GM23338 (cell line): ENCODE results near the gene C2CD3. TPM values are rescaled to one million over a fixed set of nuclear protein-coding genes. Genes with fewer than 3 reads are reported as not detected.

Experiments used
- ATAC-seq: fragments of 200-7000 bp; cut with Tn5 transposase; 3 replicates; pipeline ENCODE4 v1.9.1; 2020
- DNase-seq: peaks from one replicate; pipeline ENCODE4 v3.0.0-alpha.2; 2015; ENCODE audit warnings: low spot score
- H2AFZ ChIP-seq: fragments of 200-600 bp; sonication (generic); 2 replicates; pipeline ENCODE4 v1.8.0; 2016; ENCODE audit warnings: antibody characterized with exemption, mild to moderate bottlenecking, moderate library complexity
- H3F3A ChIP-seq: fragments of 200-600 bp; sonication (generic); replicated peaks from 2 replicates; pipeline ENCODE4 v1.8.0; 2017; ENCODE audit warnings: antibody characterized with exemption, mixed run types, low read depth
- H3K27ac ChIP-seq: fragments of 200-600 bp; sonication (generic); 2 replicates; pipeline ENCODE4 v1.6.1; 2016; ENCODE audit warnings: low read depth
- H3K27me3 ChIP-seq: fragments of 200-600 bp; sonication (generic); 2 replicates; pipeline ENCODE4 v1.8.0; 2016; ENCODE audit warnings: mild to moderate bottlenecking, mixed run types, moderate library complexity; ENCODE audit not compliant: insufficient read depth
- H3K36me3 ChIP-seq: fragments of 200-600 bp; sonication (generic); 2 replicates; pipeline ENCODE4 v1.8.0; 2016; ENCODE audit warnings: mild to moderate bottlenecking; ENCODE audit not compliant: insufficient read depth
- H3K4me1 ChIP-seq: fragments of 200-600 bp; sonication (generic); 2 replicates; pipeline ENCODE4 v1.8.0; 2016; ENCODE audit warnings: mild to moderate bottlenecking, moderate library complexity; ENCODE audit not compliant: insufficient read depth
- H3K4me2 ChIP-seq: fragments of 200-600 bp; sonication (generic); 2 replicates; pipeline ENCODE4 v1.7.1; 2017; ENCODE audit warnings: mixed run types
- H3K4me3 ChIP-seq: fragments of 200-600 bp; sonication (generic); 2 replicates; pipeline ENCODE4 v1.6.1; 2016; ENCODE audit warnings: mixed run types
- H3K79me2 ChIP-seq: fragments of 200-600 bp; sonication (generic); replicated peaks from 2 replicates; pipeline ENCODE4 v1.8.0; 2017; ENCODE audit warnings: mild to moderate bottlenecking; ENCODE audit not compliant: insufficient read depth
- H3K9me2 ChIP-seq: fragments of 200-600 bp; sonication (generic); 2 replicates; pipeline ENCODE4 v1.8.0; 2017; ENCODE audit not compliant: insufficient read depth
- H4K20me1 ChIP-seq: fragments of 200-600 bp; sonication (generic); replicated peaks from 2 replicates; pipeline ENCODE4 v1.8.0; 2017; ENCODE audit warnings: mild to moderate bottlenecking; ENCODE audit not compliant: insufficient read depth
- H3K27ac Mint-ChIP-seq: 2 replicates; pipeline ENCODE4 v1.8.0; 2020; ENCODE audit warnings: inconsistent platforms, mild to moderate bottlenecking, moderate library complexity, mixed read lengths
- H3K27me3 Mint-ChIP-seq: 3 replicates; pipeline ENCODE4 v1.8.0; 2022; ENCODE audit warnings: low read depth, mild to moderate bottlenecking, moderate library complexity, mixed read lengths, inconsistent platforms; ENCODE audit not compliant: insufficient read depth, poor library complexity
- H3K36me3 Mint-ChIP-seq: 3 replicates; pipeline ENCODE4 v1.8.0; 2021; ENCODE audit warnings: low read depth, mild to moderate bottlenecking, inconsistent platforms, moderate library complexity, mixed read lengths
- H3K4me1 Mint-ChIP-seq: 3 replicates; pipeline ENCODE4 v1.8.0; 2020; ENCODE audit warnings: mild to moderate bottlenecking, inconsistent platforms, mixed read lengths
- H3K4me3 Mint-ChIP-seq: 3 replicates; pipeline ENCODE4 v1.8.0; 2021; ENCODE audit warnings: moderate library complexity, mild to moderate bottlenecking, inconsistent platforms, mixed read lengths
- H3K9me3 Mint-ChIP-seq: 3 replicates; pipeline ENCODE4 v1.8.0; 2020; ENCODE audit warnings: moderate library complexity, mild to moderate bottlenecking, inconsistent platforms, mixed read lengths
- CREB1 ChIP-seq: fragments of 250-450 bp; sonication (Bioruptor Pico); IDR thresholded peaks from 2 replicates; pipeline ENCODE4 v1.5.0; 2020; ENCODE audit warnings: low read depth, mild to moderate bottlenecking, moderate library complexity
- JUNB ChIP-seq: IDR thresholded peaks from one replicate; pipeline ENCODE4 v1.6.1; 2016; ENCODE audit warnings: antibody characterized with exemption; ENCODE audit not compliant: unreplicated experiment
- NANOG ChIP-seq: IDR thresholded peaks from 2 replicates; pipeline ENCODE4 v1.6.1; 2016; ENCODE audit warnings: antibody characterized with exemption, borderline replicate concordance
- ZNF114 ChIP-seq: fragments of 250-450 bp; sonication (Bioruptor Pico); IDR thresholded peaks from 2 replicates; pipeline ENCODE4 v1.5.0; 2020; ENCODE audit warnings: mild to moderate bottlenecking, moderate library complexity
- polyA plus RNA-seq: library from polyadenylated mRNA; unstranded; fragments of >200 nt; fragmentation: Nextera tagmentation; extraction: Ambion mirVana; gene quantifications from 2 replicates; pipeline ENCODE4 v1.2.1, GENCODE V29; 2016
- total RNA-seq: library from RNA; depleted of rRNA; stranded (reverse); fragments of >200 nt; shearing (Covaris generic); gene quantifications from 2 replicates; pipeline ENCODE4 v1.2.3, GENCODE V29; 2014
- TF ChIP-seq, protein P1 (sequence below): fragments of 250-450 bp; sonication (Bioruptor Pico); IDR thresholded peaks from 2 replicates; pipeline ENCODE4 v1.5.0; 2020; ENCODE audit warnings: mild to moderate bottlenecking, moderate library complexity
- TF ChIP-seq, protein P2 (sequence below), 2 experiments: fragments of 200-600 bp in 1 of 2; sonication (generic) in 1 of 2; conservative IDR thresholded peaks; 2 replicates each; pipeline versions ENCODE4 v1.5.1 to v1.6.1; 2016 to 2017; ENCODE audit warnings: antibody characterized with exemption in 2 of 2, low read depth in 2 of 2, mild to moderate bottlenecking in 2 of 2, moderate library complexity in 1 of 2

C2CD3 gene
- total and polyA plus RNA-seq, 2 experiments from 2014 or later: 15.5 to 29.5 TPM

DNA sequence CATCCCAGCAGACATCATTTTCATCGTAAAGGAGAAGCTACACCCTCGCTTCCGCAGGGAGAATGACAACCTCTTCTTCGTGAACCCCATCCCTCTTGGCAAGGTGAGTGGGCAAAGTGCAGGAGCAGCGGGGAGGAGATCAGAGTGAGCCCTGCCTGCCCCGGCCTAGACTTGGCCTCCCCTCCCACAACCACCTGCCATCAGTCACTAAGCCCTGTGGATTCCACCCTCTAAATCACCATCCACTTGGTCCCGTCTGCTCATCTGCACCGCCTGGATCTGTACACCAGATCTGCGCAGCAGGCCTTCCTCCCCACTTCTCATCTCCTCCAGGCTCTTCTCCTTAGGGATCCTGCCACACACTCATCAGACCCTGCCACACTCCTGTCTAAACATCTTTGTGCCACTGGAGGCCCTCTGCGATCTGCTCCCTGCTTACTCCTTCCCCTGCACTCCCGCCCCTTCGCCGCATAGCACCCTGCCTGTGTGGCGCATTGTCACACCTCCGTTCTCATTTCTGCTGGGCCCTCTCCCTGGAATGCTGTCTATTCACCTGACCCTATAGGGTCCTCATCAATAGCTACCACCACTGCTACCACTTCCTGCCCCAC lies 202.3 kb downstream of the C2CD3 start:
- Histone ChIP-seq H3K4me1 (peaks cover 4% of the 10 kb centered on the region; the same call in 1 of the 2 replicates), H3K27me3 (no peaks in the 10 kb centered on the region), H3F3A (0 out of 2 replicates have a peak, but pooled peaks cover 8% of the 10 kb centered on the region), H3K9me2 (no peaks in the 10 kb centered on the region), H3K4me3 (no peak overlapping the region), H3K27ac (no peak overlapping the region), H3K36me3 (no peaks in the 10 kb centered on the region), H2AFZ (no peak overlapping the region), H3K4me2 (no peak overlapping the region), H4K20me1 (no peaks in the 10 kb centered on the region), H3K79me2 (no peaks in the 10 kb centered on the region)
- peaks cover 2% of the 10 kb centered on the region; the same call in 1 of the 3 replicates for H3K36me3 Mint-ChIP-seq
- no peak overlapping the region for H3K4me3 Mint-ChIP-seq
- peaks cover 15% of the 10 kb centered on the region for H3K27me3 Mint-ChIP-seq
- TF ChIP-seq, protein P1, sequence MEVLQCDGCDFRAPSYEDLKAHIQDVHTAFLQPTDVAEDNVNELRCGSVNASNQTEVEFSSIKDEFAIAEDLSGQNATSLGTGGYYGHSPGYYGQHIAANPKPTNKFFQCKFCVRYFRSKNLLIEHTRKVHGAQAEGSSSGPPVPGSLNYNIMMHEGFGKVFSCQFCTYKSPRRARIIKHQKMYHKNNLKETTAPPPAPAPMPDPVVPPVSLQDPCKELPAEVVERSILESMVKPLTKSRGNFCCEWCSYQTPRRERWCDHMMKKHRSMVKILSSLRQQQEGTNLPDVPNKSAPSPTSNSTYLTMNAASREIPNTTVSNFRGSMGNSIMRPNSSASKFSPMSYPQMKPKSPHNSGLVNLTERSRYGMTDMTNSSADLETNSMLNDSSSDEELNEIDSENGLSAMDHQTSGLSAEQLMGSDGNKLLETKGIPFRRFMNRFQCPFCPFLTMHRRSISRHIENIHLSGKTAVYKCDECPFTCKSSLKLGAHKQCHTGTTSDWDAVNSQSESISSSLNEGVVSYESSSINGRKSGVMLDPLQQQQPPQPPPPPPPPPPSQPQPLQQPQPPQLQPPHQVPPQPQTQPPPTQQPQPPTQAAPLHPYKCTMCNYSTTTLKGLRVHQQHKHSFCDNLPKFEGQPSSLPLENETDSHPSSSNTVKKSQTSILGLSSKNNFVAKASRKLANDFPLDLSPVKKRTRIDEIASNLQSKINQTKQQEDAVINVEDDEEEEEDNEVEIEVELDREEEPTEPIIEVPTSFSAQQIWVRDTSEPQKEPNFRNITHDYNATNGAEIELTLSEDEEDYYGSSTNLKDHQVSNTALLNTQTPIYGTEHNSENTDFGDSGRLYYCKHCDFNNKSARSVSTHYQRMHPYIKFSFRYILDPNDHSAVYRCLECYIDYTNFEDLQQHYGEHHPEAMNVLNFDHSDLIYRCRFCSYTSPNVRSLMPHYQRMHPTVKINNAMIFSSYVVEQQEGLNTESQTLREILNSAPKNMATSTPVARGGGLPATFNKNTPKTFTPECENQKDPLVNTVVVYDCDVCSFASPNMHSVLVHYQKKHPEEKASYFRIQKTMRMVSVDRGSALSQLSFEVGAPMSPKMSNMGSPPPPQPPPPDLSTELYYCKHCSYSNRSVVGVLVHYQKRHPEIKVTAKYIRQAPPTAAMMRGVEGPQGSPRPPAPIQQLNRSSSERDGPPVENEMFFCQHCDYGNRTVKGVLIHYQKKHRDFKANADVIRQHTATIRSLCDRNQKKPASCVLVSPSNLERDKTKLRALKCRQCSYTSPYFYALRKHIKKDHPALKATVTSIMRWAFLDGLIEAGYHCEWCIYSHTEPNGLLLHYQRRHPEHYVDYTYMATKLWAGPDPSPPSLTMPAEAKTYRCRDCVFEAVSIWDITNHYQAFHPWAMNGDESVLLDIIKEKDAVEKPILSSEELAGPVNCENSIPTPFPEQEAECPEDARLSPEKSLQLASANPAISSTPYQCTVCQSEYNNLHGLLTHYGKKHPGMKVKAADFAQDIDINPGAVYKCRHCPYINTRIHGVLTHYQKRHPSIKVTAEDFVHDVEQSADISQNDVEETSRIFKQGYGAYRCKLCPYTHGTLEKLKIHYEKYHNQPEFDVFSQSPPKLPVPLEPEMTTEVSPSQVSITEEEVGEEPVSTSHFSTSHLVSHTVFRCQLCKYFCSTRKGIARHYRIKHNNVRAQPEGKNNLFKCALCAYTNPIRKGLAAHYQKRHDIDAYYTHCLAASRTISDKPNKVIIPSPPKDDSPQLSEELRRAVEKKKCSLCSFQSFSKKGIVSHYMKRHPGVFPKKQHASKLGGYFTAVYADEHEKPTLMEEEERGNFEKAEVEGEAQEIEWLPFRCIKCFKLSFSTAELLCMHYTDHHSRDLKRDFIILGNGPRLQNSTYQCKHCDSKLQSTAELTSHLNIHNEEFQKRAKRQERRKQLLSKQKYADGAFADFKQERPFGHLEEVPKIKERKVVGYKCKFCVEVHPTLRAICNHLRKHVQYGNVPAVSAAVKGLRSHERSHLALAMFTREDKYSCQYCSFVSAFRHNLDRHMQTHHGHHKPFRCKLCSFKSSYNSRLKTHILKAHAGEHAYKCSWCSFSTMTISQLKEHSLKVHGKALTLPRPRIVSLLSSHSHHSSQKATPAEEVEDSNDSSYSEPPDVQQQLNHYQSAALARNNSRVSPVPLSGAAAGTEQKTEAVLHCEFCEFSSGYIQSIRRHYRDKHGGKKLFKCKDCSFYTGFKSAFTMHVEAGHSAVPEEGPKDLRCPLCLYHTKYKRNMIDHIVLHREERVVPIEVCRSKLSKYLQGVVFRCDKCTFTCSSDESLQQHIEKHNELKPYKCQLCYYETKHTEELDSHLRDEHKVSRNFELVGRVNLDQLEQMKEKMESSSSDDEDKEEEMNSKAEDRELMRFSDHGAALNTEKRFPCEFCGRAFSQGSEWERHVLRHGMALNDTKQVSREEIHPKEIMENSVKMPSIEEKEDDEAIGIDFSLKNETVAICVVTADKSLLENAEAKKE (CRISPR knock-in tag): no peak
- TF ChIP-seq ZNF114 (no peak), CREB1 (CRISPR knock-in tag) (no peak), NANOG (no peak), JUNB (no peak)
- TF ChIP-seq, protein P2, sequence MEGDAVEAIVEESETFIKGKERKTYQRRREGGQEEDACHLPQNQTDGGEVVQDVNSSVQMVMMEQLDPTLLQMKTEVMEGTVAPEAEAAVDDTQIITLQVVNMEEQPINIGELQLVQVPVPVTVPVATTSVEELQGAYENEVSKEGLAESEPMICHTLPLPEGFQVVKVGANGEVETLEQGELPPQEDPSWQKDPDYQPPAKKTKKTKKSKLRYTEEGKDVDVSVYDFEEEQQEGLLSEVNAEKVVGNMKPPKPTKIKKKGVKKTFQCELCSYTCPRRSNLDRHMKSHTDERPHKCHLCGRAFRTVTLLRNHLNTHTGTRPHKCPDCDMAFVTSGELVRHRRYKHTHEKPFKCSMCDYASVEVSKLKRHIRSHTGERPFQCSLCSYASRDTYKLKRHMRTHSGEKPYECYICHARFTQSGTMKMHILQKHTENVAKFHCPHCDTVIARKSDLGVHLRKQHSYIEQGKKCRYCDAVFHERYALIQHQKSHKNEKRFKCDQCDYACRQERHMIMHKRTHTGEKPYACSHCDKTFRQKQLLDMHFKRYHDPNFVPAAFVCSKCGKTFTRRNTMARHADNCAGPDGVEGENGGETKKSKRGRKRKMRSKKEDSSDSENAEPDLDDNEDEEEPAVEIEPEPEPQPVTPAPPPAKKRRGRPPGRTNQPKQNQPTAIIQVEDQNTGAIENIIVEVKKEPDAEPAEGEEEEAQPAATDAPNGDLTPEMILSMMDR (conservative IDR thresholded peaks at IDR 0.05; ENCODE audit: low read depth in 2 of 2): no peak
- H3K27ac Mint-ChIP-seq: no peak overlapping the region
- DNase-seq (no peak), ATAC-seq (no peak)
- peaks cover 9% of the 10 kb centered on the region for H3K4me1 Mint-ChIP-seq
- no peaks in the 10 kb centered on the region; the same call in 2 of the 3 replicates for H3K9me3 Mint-ChIP-seq
